Posterior vena cava (tissue), 2 donors: Measurements from ENCODE around the gene PRSS2. TPM values are rescaled to one million over a fixed set of nuclear protein-coding genes. Genes with fewer than 3 reads are reported as not detected.
"Not testable (repeated sequence)": the region's sequence is repeated elsewhere in the genome, so short reads cannot be mapped to it uniquely, and the experiment has no call there.

Experiments used
- DNase-seq: peaks from one replicate; pipeline ENCODE4 v3.0.0-alpha.2; 2020; ENCODE audit warnings: low spot score
- intact Hi-C, 2 donors: fragments of 100-400 bp; cut with DNase I; formaldehyde crosslinking; loops; one replicate each; pipeline versions ENCODE4 v1.14.1 to v1.14.2; 2022 to 2023
- long read RNA-seq, 2 donors: library from polyadenylated mRNA; unstranded; transcript quantifications; one replicate each; pipeline ENCODE4 v2.0.0, GENCODE V29; 2020 to 2021
- total RNA-seq, 2 donors: library from RNA; stranded (reverse); fragmentation: NEBNext Ultra II Directional; extraction: Animal tissue kit (Norgen Biotek cat#: 25700); gene quantifications; one replicate each; pipeline ENCODE4 v1.2.1, GENCODE V29; 2021
- donor health status: DM: yes; HTN: yes; CAD: no.
- donor health status: DM: yes; HTN: yes; CAD: no.

Gene PRSS2
- total RNA-seq: 1 to 10 TPM; 1.9 to 9.0 TPM
- long read RNA-seq, donor 1: 0 reads
- long read RNA-seq, donor 2, partial matches to known transcripts: 2 of 4 reads
- long read RNA-seq, donor 2, other reads (novel, unspliced or antisense): 0 of 4 reads

- intact Hi-C loops: loop anchor here in 1 of 2 donors (10.0 kb wide), 1 partner anchor 56 kb away; no protein-coding TSS in a partner anchor
- no peak for DNase-seq
Measured at GRCh38 chr7:142770661-142771352, at the start of gene PRSS2. TSS of gene PRSS2 (plus strand) at chr7:142770970. CDS start at chr7:142770983, 13 bp downstream.

- no peak for DNase-seq
- intact Hi-C loops: no loop called here
Measured at GRCh38 chr7:142720986-142721385, 49.8 kb upstream of the PRSS2 start.

- DNase-seq: no peak
- intact Hi-C loops: no loop called here
Measured at GRCh38 chr7:142722248-142722794, 48.4 kb upstream of the PRSS2 start.

- DNase-seq: no peak
- intact Hi-C loops: no loop called here
Measured at GRCh38 chr7:142733271-142733670, 37.5 kb upstream of the PRSS2 start.

GRCh38 chr7:142739923-142740492 is 30.8 kb upstream of the PRSS2 start:
- intact Hi-C loops: no loop called here
- no peak for DNase-seq

- intact Hi-C loops: no loop called here
- no peak for DNase-seq
Measured at GRCh38 chr7:142740786-142741185, 30.0 kb upstream of the PRSS2 start.

- DNase-seq, intact Hi-C loops: not testable (repeated sequence)
Measured at GRCh38 chr7:142741932-142742331, 28.8 kb upstream of the PRSS2 start.

- DNase-seq: no peak
- intact Hi-C loops: no loop called here
Measured at GRCh38 chr7:142745091-142745635, 25.6 kb upstream of the PRSS2 start.

GRCh38 chr7:142745745-142746144 is 25.0 kb upstream of the PRSS2 start:
- intact Hi-C loops: no loop called here
- DNase-seq: no peak

GRCh38 chr7:142746264-142746663 is 24.5 kb upstream of the PRSS2 start:
- no peak for DNase-seq

GRCh38 chr7:142748410-142748809 is 22.4 kb upstream of the PRSS2 start:
- DNase-seq, intact Hi-C loops: not testable (repeated sequence)

More at GRCh38 chr7:142746264-142746663, 24.5 kb upstream of the PRSS2 start:
- intact Hi-C loops: no loop called here

- intact Hi-C loops: no loop called here
- no peak for DNase-seq
Measured at GRCh38 chr7:142749218-142749993, 21.4 kb upstream of the PRSS2 start, which contains the start of gene PRSS1. TSS of gene PRSS1 (plus strand) at chr7:142749472. CDS start at chr7:142749485, 13 bp downstream.

- DNase-seq: no peak
- intact Hi-C loops: no loop called here
Measured at GRCh38 chr7:142750321-142750938, 20.3 kb upstream of the PRSS2 start.

- intact Hi-C loops, DNase-seq: not testable (repeated sequence)
Measured at GRCh38 chr7:142751526-142752175, 19.1 kb upstream of the PRSS2 start.

- no peak for DNase-seq
- intact Hi-C loops: no loop called here
Measured at GRCh38 chr7:142752376-142753225, 18.2 kb upstream of the PRSS2 start.

GRCh38 chr7:142753366-142753765 is 17.4 kb upstream of the PRSS2 start:
- intact Hi-C loops: no loop called here
- no peak for DNase-seq

- DNase-seq, intact Hi-C loops: not testable (repeated sequence)
Measured at GRCh38 chr7:142753925-142754491, 16.8 kb upstream of the PRSS2 start.
